ENCODE results near the gene ESYT2. TPM values are rescaled to one million over a fixed set of nuclear protein-coding genes. Genes with fewer than 3 reads are reported as not detected.

The ESYT2 gene
- total RNA-seq, 2 donors from 2014 or later: 30.7 to 36.9 TPM

DNA sequence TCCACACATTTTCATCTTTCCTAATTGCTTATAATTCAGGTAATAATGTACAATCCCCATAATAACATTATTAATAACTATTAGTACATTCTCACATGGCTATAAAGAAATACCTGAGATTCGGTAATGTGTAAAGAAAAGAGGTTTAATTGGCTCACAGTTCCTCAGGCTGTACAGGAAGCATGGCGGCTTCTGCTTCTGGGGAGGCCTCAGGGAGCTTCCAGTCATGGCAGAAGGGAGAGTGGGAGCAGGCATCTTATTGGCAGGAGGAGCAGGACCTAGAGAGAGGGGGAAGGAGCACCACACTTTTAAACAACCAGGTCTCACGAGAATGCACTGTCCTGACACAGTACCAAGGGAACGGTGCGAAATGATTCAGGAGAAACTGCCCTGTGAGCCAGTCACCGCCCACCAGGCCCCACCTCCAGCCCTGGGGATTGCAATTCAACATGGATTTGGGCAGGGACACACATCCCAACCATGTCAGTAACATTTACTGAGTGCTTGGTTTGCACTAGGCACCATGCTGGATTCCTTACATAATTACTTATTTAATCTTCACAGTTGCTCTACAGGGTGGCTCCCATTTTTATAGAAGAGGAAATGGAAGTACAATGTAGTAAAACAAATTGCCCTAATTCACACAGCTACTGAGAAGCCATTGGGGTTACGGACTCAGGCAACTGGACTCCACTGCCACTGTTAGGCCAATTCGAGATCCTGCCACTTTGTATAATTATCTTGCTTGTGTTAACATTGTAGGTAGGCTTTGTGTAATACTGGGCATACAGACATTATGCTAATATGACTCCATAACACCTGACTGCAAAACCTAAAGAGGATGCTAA is 8.7 kb upstream of the ESYT2 start:
- H3K9ac ChIP-seq (ENCODE audit: extremely low read depth, low read length, poor library complexity, severe bottlenecking): no peak overlapping the region
- Mint-ChIP-seq H3K4me1 (no peaks in the 10 kb centered on the region), H3K9me3 (no peaks in the 10 kb centered on the region), H3K4me3 (no peak overlapping the region), H3K27me3 (ENCODE audit: insufficient read depth) (no peaks in the 10 kb centered on the region), H3K36me3 (ENCODE audit: low read depth) (no peaks in the 10 kb centered on the region), H3K27ac (no peak overlapping the region)
- H3K4me1 ChIP-seq (ENCODE audit: control insufficient read depth, insufficient read depth, low read length): no peaks in the 10 kb centered on the region
- no peaks in the 10 kb centered on the region for H3K9me3 ChIP-seq (ENCODE audit: control insufficient read depth, low read length)
- DNase-seq: peak; percentile 26
- TF ChIP-seq, protein P1, sequence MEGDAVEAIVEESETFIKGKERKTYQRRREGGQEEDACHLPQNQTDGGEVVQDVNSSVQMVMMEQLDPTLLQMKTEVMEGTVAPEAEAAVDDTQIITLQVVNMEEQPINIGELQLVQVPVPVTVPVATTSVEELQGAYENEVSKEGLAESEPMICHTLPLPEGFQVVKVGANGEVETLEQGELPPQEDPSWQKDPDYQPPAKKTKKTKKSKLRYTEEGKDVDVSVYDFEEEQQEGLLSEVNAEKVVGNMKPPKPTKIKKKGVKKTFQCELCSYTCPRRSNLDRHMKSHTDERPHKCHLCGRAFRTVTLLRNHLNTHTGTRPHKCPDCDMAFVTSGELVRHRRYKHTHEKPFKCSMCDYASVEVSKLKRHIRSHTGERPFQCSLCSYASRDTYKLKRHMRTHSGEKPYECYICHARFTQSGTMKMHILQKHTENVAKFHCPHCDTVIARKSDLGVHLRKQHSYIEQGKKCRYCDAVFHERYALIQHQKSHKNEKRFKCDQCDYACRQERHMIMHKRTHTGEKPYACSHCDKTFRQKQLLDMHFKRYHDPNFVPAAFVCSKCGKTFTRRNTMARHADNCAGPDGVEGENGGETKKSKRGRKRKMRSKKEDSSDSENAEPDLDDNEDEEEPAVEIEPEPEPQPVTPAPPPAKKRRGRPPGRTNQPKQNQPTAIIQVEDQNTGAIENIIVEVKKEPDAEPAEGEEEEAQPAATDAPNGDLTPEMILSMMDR (conservative IDR thresholded peaks at IDR 0.05): no peak
- no peak overlapping the region for H3K27ac ChIP-seq (ENCODE audit: low read depth, low read length)
- H3K36me3 ChIP-seq (ENCODE audit: control insufficient read depth, insufficient read depth, low read length): no peaks in the 10 kb centered on the region
- no peaks in the 10 kb centered on the region for H3K27me3 ChIP-seq (ENCODE audit: control insufficient read depth, insufficient read depth, low read length, poor library complexity, severe bottlenecking)
- WGBS, 2 experiments (ENCODE audit: insufficient coverage in 1 of 2, insufficient read length in 1 of 2): 89 to 98% methylated on average over 5 to 8 of the region's 8 CpGs
- no peak overlapping the region for H3K4me3 ChIP-seq (ENCODE audit: low read length)

- no peak overlapping the region for H3K9ac ChIP-seq (ENCODE audit: extremely low read depth, low read length, poor library complexity, severe bottlenecking)
- H3K4me3 ChIP-seq (ENCODE audit: low read length): no peak overlapping the region
- no peaks in the 10 kb centered on the region for H3K27me3 ChIP-seq (ENCODE audit: control insufficient read depth, insufficient read depth, low read length, poor library complexity, severe bottlenecking)
- TF ChIP-seq, protein P1 (conservative IDR thresholded peaks at IDR 0.05): no peak
- Mint-ChIP-seq H3K27me3 (ENCODE audit: insufficient read depth) (peaks cover 2% of the 10 kb centered on the region), H3K36me3 (ENCODE audit: low read depth) (no peaks in the 10 kb centered on the region), H3K9me3 (no peaks in the 10 kb centered on the region), H3K4me1 (no peaks in the 10 kb centered on the region), H3K27ac (no peak overlapping the region), H3K4me3 (no peak overlapping the region)
- H3K27ac ChIP-seq (ENCODE audit: low read depth, low read length): no peak overlapping the region
- no peaks in the 10 kb centered on the region for H3K4me1 ChIP-seq (ENCODE audit: control insufficient read depth, insufficient read depth, low read length)
- peak; percentile 3 for DNase-seq
- no peaks in the 10 kb centered on the region for H3K36me3 ChIP-seq (ENCODE audit: control insufficient read depth, insufficient read depth, low read length)
- WGBS, 2 experiments (ENCODE audit: insufficient coverage in 1 of 2, insufficient read length in 1 of 2): 91 to 93% methylated on average over 4 to 8 of the region's 8 CpGs
- no peaks in the 10 kb centered on the region for H3K9me3 ChIP-seq (ENCODE audit: control insufficient read depth, low read length)
Measured at GRCh38 chr7:158836692-158837091, 7.4 kb upstream of the ESYT2 start.

DNA sequence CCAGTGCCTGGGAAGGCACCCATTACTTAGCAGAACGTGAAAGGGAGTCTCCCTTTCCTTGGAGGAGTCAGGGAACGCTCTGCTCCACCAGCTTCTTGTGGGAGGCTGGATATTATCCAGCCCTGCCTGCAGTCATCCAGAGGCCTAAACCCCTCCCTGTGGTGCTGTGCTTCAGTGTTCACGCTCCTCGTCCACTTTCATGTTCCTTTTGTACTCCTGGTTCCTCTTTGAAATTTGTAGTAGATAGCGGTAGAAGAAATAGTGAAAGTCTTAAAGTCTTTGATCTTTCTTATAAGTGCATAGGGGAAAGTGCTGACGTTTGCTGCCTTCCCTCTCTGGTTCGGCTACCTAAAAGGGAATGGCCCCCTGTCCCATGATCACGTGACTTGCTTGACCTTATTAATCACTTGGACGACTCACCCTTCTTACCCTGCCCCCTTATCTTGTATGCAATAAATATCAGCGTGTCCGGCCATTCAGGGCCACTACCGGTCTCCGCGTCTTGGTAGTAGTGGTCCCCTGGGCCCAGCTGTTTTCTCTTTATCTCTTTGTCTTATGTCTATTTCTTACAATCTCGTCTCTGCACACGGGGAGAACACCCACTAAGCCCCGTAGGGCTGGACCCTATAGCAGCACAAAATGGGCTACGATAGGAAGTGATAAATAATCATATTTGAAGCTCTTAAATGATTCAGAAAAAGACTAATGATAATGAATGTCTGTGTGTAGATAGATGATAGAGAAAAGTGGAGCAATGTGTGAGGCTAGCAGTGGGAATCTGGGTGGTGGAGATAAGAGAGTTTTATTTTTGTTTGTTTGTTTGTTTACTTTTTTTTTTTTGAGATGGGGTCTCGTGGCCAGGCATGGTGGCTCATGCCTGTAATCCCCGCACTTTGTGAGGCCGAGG is 5.8 kb upstream of the ESYT2 start:
- WGBS, 2 experiments (ENCODE audit: insufficient coverage in 1 of 2, insufficient read length in 1 of 2): 89% methylated on average over 13 to 21 of the region's 21 CpGs
- H3K4me3 Mint-ChIP-seq: no peak overlapping the region

More for the DNA sequence above, 5.8 kb upstream of the ESYT2 start:
- H3K27me3 Mint-ChIP-seq (ENCODE audit: insufficient read depth): peaks cover 2% of the 10 kb centered on the region
- Histone ChIP-seq H3K27me3 (ENCODE audit: control insufficient read depth, insufficient read depth, low read length, poor library complexity, severe bottlenecking) (no peaks in the 10 kb centered on the region), H3K27ac (ENCODE audit: low read depth, low read length) (no peak overlapping the region), H3K4me1 (ENCODE audit: control insufficient read depth, insufficient read depth, low read length) (peaks cover 2% of the 10 kb centered on the region), H3K9me3 (ENCODE audit: control insufficient read depth, low read length) (no peaks in the 10 kb centered on the region), H3K36me3 (ENCODE audit: control insufficient read depth, insufficient read depth, low read length) (no peaks in the 10 kb centered on the region), H3K9ac (ENCODE audit: extremely low read depth, low read length, poor library complexity, severe bottlenecking) (no peak overlapping the region), H3K4me3 (ENCODE audit: low read length) (no peak overlapping the region)
- TF ChIP-seq, protein P1 (conservative IDR thresholded peaks at IDR 0.05): no peak
- peaks cover 10% of the 10 kb centered on the region for H3K4me1 Mint-ChIP-seq
- H3K27ac Mint-ChIP-seq: no peak overlapping the region
- peak; percentile 3 for DNase-seq
- no peaks in the 10 kb centered on the region for H3K36me3 Mint-ChIP-seq (ENCODE audit: low read depth)
- H3K9me3 Mint-ChIP-seq: no peaks in the 10 kb centered on the region
